GM12878 (cell line): ENCODE data around the gene ADGRB2. TPM values are rescaled to one million over a fixed set of nuclear protein-coding genes. Genes with fewer than 3 reads are reported as not detected.

Experiments used
- CREB1 ChIP-seq: IDR thresholded peaks from 2 replicates; pipeline ENCODE4 v1.6.1; 2012; ENCODE audit warnings: low read depth, mild to moderate bottlenecking, inconsistent platforms
- DPF2 ChIP-seq: fragments of 450-650 bp; IDR thresholded peaks from 2 replicates; pipeline ENCODE4 v1.6.1; 2017; ENCODE audit warnings: mild to moderate bottlenecking
- FOS ChIP-seq: IDR thresholded peaks from 3 replicates; pipeline ENCODE4 v1.6.1; 2011; ENCODE audit warnings: borderline replicate concordance; ENCODE audit not compliant: insufficient read length; ENCODE audit errors: extremely low read depth
- FOXM1 ChIP-seq: IDR thresholded peaks from 2 replicates; pipeline ENCODE4 v1.6.1; 2012; ENCODE audit warnings: low read depth, mild to moderate bottlenecking, inconsistent platforms, low read length, moderate library complexity
- IKZF1 ChIP-seq: fragments of 450-650 bp; conservative IDR thresholded peaks from 2 replicates; pipeline ENCODE4 v1.6.1; 2017; ENCODE audit warnings: antibody characterized with exemption, mild to moderate bottlenecking
- IRF3 ChIP-seq: fragments of 450-650 bp; IDR thresholded peaks from 2 replicates; pipeline ENCODE4 v1.6.1; 2014; ENCODE audit warnings: mild to moderate bottlenecking
- IRF4 ChIP-seq: IDR thresholded peaks from 2 replicates; pipeline ENCODE4 v1.6.1; 2011; ENCODE audit warnings: low read depth, low read length
- KDM1A ChIP-seq: fragments of 200-600 bp; sonication (generic); IDR thresholded peaks from 2 replicates; pipeline ENCODE4 v1.6.1; 2016; ENCODE audit warnings: borderline replicate concordance
- KLF5 ChIP-seq: fragments of 450-650 bp; IDR thresholded peaks from 2 replicates; pipeline ENCODE4 v1.6.1; 2014; ENCODE audit warnings: mild to moderate bottlenecking; ENCODE audit not compliant: partially characterized antibody
- NR2C2 ChIP-seq: IDR thresholded peaks from 2 replicates; pipeline ENCODE4 v1.6.1; 2011; ENCODE audit warnings: borderline replicate concordance, low read depth; ENCODE audit not compliant: control insufficient read depth, insufficient read length
- POU2F2 ChIP-seq: IDR thresholded peaks from 3 replicates; pipeline ENCODE4 v1.6.1; 2011; ENCODE audit warnings: low read depth, mild to moderate bottlenecking, low read length, borderline replicate concordance
- RAD51 ChIP-seq: fragments of 450-650 bp; IDR thresholded peaks from 2 replicates; pipeline ENCODE4 v1.6.1; 2016; ENCODE audit warnings: moderate library complexity, mild to moderate bottlenecking, inconsistent platforms
- RBBP5 ChIP-seq: fragments of 200-600 bp; sonication (generic); conservative IDR thresholded peaks from 2 replicates; pipeline ENCODE4 v1.6.1; 2016
- REST ChIP-seq: IDR thresholded peaks from 2 replicates; pipeline ENCODE4 v1.6.1; 2012; ENCODE audit warnings: mild to moderate bottlenecking, low read depth, low read length
- RUNX3 ChIP-seq: IDR thresholded peaks from 2 replicates; pipeline ENCODE4 v1.6.1; 2012; ENCODE audit warnings: low read length, inconsistent platforms
- SP1 ChIP-seq: IDR thresholded peaks from one replicate; pipeline ENCODE4 v1.6.1; 2011; ENCODE audit warnings: low read depth, low read length
- STAT3 ChIP-seq: IDR thresholded peaks from 2 replicates; pipeline ENCODE4 v1.6.1; 2011; ENCODE audit warnings: low read depth, low read length, improper control_type of control experiment
- TAF1 ChIP-seq: IDR thresholded peaks from 2 replicates; pipeline ENCODE4 v1.6.1; 2011; ENCODE audit warnings: mild to moderate bottlenecking, low read depth, low read length, borderline replicate concordance
- TCF7 ChIP-seq: IDR thresholded peaks from 2 replicates; pipeline ENCODE4 v1.6.1; 2014; ENCODE audit warnings: antibody characterized with exemption, borderline replicate concordance
- WRNIP1 ChIP-seq: IDR thresholded peaks from 2 replicates; pipeline ENCODE4 v1.6.1; 2011; ENCODE audit warnings: low read depth, low read length, improper control_type of control experiment, borderline replicate concordance
- YY1 ChIP-seq: IDR thresholded peaks from 2 replicates; pipeline ENCODE4 v1.6.1; 2011; ENCODE audit warnings: low read depth, mild to moderate bottlenecking, low read length
- ZNF217 ChIP-seq: fragments of 450-650 bp; IDR thresholded peaks from 2 replicates; pipeline ENCODE4 v1.6.1; 2017; ENCODE audit warnings: antibody characterized with exemption, mild to moderate bottlenecking
- ZNF687 ChIP-seq: fragments of 450-650 bp; IDR thresholded peaks from 2 replicates; pipeline ENCODE4 v1.6.1; 2017; ENCODE audit warnings: mild to moderate bottlenecking, moderate library complexity
- polyA plus RNA-seq, 11 experiments: library from polyadenylated mRNA; depleted of rRNA in 4 of 11; unstranded in 6 of 11; stranded (reverse) in 5 of 11; fragments of >200 nt; fragmentation: Nextera tagmentation in 4 of 11; fragmentation: Illumina TruSeq in 1 of 11; extraction: Ambion mirVana in 4 of 11; extraction: Trizol in 1 of 11; gene quantifications; 1 replicate in 1 of 11; 2 replicates in 10 of 11; pipeline versions ENCODE4 v1.2.1 to v1.2.3, GENCODE V29; 2011 to 2016; ENCODE audit warnings: inconsistent platforms in 2 of 11, missing spikeins in 2 of 11, low read depth in 1 of 11
- total RNA-seq, 4 experiments: library from RNA; depleted of rRNA in 3 of 4; stranded (reverse); fragments of >200 nt in 3 of 4; fragmentation: Illumina TruSeq in 1 of 4; extraction: Trizol in 1 of 4; gene quantifications; 2 replicates each; pipeline versions ENCODE4 v1.2.1 to v1.2.3, GENCODE V29; 2013 to 2021

Gene ADGRB2
- total and polyA plus RNA-seq, 10 of the 15 experiments (the other 5 are each of a cell fraction or from before 2014, with no cell fraction given) = 0.11 to 0.33 (median 0.18) TPM; not detected in 4

GRCh38 chr1:31705080-31705866 is 58.9 kb downstream of the ADGRB2 start (continued):
- TF ChIP-seq RAD51 (no peak), SP1 (no peak), RUNX3 (peak; percentile 73), YY1 (no peak), FOS (no peak), CREB1 (0 out of 2 replicates have a peak, but pooled peaks have one; percentile 44), IRF4 (no peak), NR2C2 (no peak), TAF1 (no peak), WRNIP1 (no peak), STAT3 (no peak), DPF2 (0 out of 2 replicates have a peak, but pooled peaks have one; percentile 48), KDM1A (no peak), IRF3 (no peak), REST (no peak), FOXM1 (no peak), TCF7 (no peak), POU2F2 (peak; percentile 51; the same call in 1 of the 3 replicates), KLF5 (no peak), ZNF217 (no peak), IKZF1 (peak; percentile 54), ZNF687 (no peak), RBBP5 (no peak)
